ENCODE results near the gene CMSS1. TPM values are rescaled to one million over a fixed set of nuclear protein-coding genes. Genes with fewer than 3 reads are reported as not detected.

CMSS1 gene
- total RNA-seq, 1 experiment from 2014 or later: 86.3 TPM

GRCh38 chr3:100151024-100151707, 333.5 kb downstream of the CMSS1 start:
- ChIA-PET CTCF (no interaction called here), POLR2A (no interaction called here)
- Histone ChIP-seq H3K4me3 (ENCODE audit: low read depth in 2 of 2, low read length in 2 of 2) (no peak overlapping the region), H3K4me1 (ENCODE audit: control insufficient read depth, insufficient read depth, low read length) (no peaks in the 10 kb centered on the region), H3K36me3 (ENCODE audit: control insufficient read depth, insufficient read depth, low read length) (no peaks in the 10 kb centered on the region), H3K9me3 (ENCODE audit: control insufficient read depth, insufficient read depth, low read depth, low read length) (peaks cover 11% of the 10 kb centered on the region), H3K27me3 (ENCODE audit: control insufficient read depth, insufficient read depth, low read length) (no peaks in the 10 kb centered on the region), H3K27ac (ENCODE audit: low read length) (no peak overlapping the region)
- BruUV-seq (replicated peaks): no TSS peak
- no peak for DNase-seq (ENCODE audit: low read depth, low spot score)
- in situ Hi-C loops (cut with HindIII; ENCODE audit: low pct_unique_long_range_greater_than_20kb, low sequenced_read_pairs) (no loop called here), intact Hi-C loops (cut with micrococcal nuclease; ENCODE audit: unreplicated experiment) (no loop called here)
- no peak for ATAC-seq
- TF ChIP-seq SIN3A (IDR thresholded peaks at IDR 0.05; ENCODE audit: borderline replicate concordance, insufficient read depth, low read depth, low read length) (no peak), POLR2AphosphoS5 (IDR thresholded peaks at IDR 0.05; ENCODE audit: low read depth, low read length) (no peak), REST (IDR thresholded peaks at IDR 0.05; ENCODE audit: insufficient read depth in 1 of 2, low read depth in 2 of 2, low read length in 1 of 2) (no peak), TCF7L2 (IDR thresholded peaks at IDR 0.05; ENCODE audit: low read depth, low read length) (no peak)

- no TSS peak for BruUV-seq (replicated peaks)
- DNase-seq (ENCODE audit: low read depth, low spot score): no peak
- H3K27ac ChIP-seq (ENCODE audit: low read length): no peak overlapping the region
- H3K4me3 ChIP-seq (ENCODE audit: low read depth in 2 of 2, low read length in 2 of 2): no peak overlapping the region
- no peak for TF ChIP-seq SIN3A (IDR thresholded peaks at IDR 0.05; ENCODE audit: borderline replicate concordance, insufficient read depth, low read depth, low read length)
- TF ChIP-seq TCF7L2 (IDR thresholded peaks at IDR 0.05; ENCODE audit: low read depth, low read length): no peak
- POLR2A ChIA-PET: no interaction called here
- no peaks in the 10 kb centered on the region for H3K4me1 ChIP-seq (ENCODE audit: control insufficient read depth, insufficient read depth, low read length)
- ATAC-seq: no peak
- CTCF ChIA-PET: no interaction called here
- peaks cover 14% of the 10 kb centered on the region for H3K9me3 ChIP-seq (ENCODE audit: control insufficient read depth, insufficient read depth, low read depth, low read length)
- H3K36me3 ChIP-seq (ENCODE audit: control insufficient read depth, insufficient read depth, low read length): no peaks in the 10 kb centered on the region
- no peaks in the 10 kb centered on the region for H3K27me3 ChIP-seq (ENCODE audit: control insufficient read depth, insufficient read depth, low read length)
- in situ Hi-C loops (cut with HindIII; ENCODE audit: low pct_unique_long_range_greater_than_20kb, low sequenced_read_pairs): no loop called here
- intact Hi-C loops (cut with micrococcal nuclease; ENCODE audit: unreplicated experiment): no loop called here
These were observed 336.5 kb downstream of the CMSS1 start for GRCh38 chr3:100154171-100154570.

DNA sequence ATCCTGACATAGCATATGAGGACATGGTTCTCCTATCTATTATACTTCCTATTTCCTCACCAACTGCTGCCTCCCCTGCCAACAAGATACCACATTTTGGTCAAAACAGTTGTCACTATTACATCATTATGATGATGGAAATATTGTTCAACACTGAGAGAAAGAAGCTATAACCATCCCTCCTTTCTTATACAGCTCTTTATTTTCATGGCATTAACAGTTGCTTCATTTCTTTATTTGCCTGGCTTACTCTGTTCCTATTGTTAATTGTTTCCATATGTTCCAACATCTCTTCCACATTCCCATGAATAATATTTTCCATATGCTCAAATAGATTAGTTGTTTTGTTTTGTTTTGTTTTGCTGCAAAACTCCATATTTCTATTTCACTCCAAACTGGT, 337.5 kb downstream of the CMSS1 start:
- intact Hi-C loops (cut with micrococcal nuclease; ENCODE audit: unreplicated experiment): no loop called here
- TF ChIP-seq SIN3A (IDR thresholded peaks at IDR 0.05; ENCODE audit: borderline replicate concordance, insufficient read depth, low read depth, low read length) (no peak), CTCF (IDR thresholded peaks at IDR 0.05) (no peak), TCF7L2 (IDR thresholded peaks at IDR 0.05; ENCODE audit: low read depth, low read length) (no peak), POLR2AphosphoS5 (IDR thresholded peaks at IDR 0.05; ENCODE audit: low read depth, low read length) (no peak), REST (IDR thresholded peaks at IDR 0.05; ENCODE audit: insufficient read depth in 1 of 2, low read depth in 2 of 2, low read length in 1 of 2) (no peak)
- ChIA-PET CTCF (no interaction called here), POLR2A (interaction anchor here (0.6 kb wide), 1 partner anchor 142 kb away, joined by 14 read pairs; no protein-coding TSS in a partner anchor)
- Histone ChIP-seq H3K4me1 (ENCODE audit: control insufficient read depth, insufficient read depth, low read length) (no peaks in the 10 kb centered on the region), H3K36me3 (ENCODE audit: control insufficient read depth, insufficient read depth, low read length) (no peaks in the 10 kb centered on the region), H3K27ac (ENCODE audit: low read length) (no peak overlapping the region), H3K27me3 (ENCODE audit: control insufficient read depth, insufficient read depth, low read length) (no peaks in the 10 kb centered on the region), H3K4me3 (ENCODE audit: low read depth in 2 of 2, low read length in 2 of 2) (no peak overlapping the region), H3K9me3 (ENCODE audit: control insufficient read depth, insufficient read depth, low read depth, low read length) (peaks cover 14% of the 10 kb centered on the region)
- ATAC-seq (no peak), DNase-seq (ENCODE audit: low read depth, low spot score) (no peak)
- in situ Hi-C loops (cut with HindIII; ENCODE audit: low pct_unique_long_range_greater_than_20kb, low sequenced_read_pairs): no loop called here
- BruUV-seq (replicated peaks): no TSS peak
